ENCODE measurements around the gene PPP2R2C.

Gene PPP2R2C

DNA sequence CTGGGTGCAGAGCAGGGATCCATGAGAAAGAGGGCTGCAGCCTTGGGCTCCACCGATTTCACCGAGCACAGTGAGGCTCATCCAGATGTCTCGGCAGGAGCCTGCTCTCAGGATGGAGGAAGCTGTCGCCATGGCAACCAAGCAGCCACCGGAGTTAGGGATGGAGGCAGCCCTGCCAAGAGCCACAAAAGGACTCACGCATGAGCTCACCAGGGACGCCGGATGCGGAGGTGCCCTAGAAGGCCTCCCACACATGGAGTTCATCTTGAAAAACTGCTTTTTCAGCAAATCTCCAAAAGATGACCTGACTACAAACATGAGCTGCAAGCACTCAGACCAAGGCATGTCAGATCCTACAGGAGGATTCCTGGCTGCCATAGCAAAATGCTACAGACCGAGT lies 112.0 kb downstream of the PPP2R2C start:
- DNase-seq, result no peak

DNA sequence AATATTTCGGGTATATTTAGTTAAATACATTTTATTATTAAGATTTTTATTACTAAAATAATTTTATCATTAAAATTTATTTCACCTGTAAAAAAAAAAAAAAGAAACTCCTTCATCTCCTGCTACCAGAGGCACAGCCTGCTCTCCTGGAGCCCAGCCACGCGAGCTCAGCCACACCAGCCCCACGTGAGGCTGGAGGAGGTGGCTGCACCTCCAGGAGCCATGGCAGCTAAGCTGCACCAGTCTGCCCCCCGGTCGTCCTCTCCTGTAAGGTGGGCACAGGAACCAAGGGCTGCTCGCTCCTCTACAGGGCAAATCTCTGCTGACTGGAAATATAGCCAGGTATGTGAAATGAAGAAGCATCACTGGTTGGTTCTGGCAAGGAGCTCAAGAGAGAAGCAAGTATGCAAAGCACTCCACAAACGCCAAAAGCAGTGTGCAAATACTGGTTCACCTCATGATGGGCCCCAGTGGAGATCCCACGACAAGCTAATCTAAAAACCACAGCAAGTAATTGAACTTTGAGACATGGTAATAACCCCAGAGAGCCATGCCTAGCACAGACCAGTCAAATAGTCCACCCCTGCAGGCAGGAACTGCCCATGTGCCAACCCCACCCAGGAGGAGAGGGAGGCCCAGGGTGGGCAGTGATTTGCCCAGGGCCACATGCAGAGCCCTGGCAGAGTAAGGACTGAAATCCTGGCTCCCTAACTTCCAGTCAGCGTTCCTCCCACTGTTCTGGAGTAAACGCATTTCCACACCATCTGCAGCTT lies 112.7 kb downstream of the PPP2R2C start:
- DNase-seq, result no peak

DNA sequence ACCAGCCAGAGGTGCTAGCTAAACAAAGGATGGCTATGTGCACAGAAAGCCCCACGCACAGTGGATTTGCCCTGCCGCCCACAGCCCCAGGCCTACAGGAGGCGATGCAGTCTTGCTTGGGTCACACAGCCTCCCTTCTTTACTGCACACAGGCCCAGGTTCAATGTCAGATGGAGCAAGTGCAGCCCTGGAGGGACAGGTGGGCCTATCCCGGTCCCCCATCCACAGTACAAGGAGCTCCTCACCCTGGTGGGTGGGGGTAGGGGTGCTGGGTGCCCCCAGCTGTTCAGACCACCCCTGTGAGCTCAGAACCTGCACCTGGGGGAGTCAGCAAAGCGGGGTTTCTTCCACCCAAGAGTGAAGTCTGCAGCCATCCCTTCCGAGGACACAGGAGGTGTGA lies 114.9 kb downstream of the PPP2R2C start:
- DNase-seq, result no peak

DNA sequence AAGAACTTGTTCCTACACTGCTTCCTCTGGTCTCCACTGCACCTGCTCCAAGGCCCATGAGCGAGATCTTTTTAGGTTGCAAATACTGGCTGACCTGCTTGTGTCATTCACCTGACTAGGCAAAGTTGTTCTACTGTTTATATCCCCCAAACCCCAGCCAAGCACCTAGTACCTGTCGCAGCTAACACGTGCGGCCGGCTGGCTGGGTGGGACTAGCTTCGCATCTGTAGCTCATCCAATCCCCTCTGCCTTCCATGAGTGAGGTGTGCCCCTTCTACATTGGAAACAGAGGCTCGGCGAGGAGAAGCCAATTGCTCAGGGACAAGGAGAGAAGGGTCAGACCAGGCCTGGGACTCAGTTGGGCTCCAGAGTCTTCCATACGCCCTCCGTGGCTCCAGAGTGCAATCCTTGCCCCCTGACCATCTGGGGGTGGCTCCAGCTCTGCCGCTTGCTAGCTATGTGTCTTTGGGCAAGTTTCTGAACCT lies 116.3 kb downstream of the PPP2R2C start:
- no peak for DNase-seq

DNA sequence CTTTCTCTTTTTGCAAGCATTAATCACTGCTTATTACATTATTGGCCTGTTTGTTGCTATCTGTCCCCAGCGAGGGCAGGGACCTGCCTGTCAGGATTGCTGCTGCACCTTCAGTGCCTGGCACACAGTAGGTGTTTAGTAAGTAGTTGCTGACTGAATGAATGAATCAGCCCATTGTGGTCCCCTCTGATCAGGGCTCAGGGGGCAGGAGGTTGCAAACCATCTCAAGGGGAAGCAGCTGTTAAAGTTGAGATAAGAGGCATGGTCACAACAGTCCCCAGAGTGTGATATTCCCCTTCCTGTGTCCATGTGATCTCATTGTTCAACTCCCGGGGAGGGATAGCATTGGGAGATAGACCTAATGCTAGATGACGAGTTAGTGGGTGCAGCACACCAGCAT lies 117.4 kb downstream of the PPP2R2C start:
- DNase-seq, result no peak

DNA sequence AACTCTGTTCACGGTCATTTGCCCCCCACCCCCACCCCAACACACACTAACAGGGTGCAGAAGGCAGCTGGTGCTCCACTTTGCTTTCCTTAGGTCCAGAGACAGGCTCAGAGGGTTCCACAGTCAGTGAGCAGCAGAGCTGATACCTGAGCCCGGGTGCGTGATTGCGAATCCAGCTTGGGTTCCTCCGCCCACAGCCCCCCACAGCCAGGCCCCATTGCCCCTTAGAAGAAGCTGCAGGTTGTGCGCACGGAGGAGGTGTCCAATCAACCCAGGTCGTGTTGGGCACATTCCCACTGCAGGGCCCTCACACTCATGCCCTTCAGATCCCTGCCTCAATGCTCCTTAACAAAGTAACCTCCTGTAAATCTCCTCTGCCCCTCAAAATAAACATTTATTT lies 117.8 kb downstream of the PPP2R2C start:
- DNase-seq, result no peak

DNA sequence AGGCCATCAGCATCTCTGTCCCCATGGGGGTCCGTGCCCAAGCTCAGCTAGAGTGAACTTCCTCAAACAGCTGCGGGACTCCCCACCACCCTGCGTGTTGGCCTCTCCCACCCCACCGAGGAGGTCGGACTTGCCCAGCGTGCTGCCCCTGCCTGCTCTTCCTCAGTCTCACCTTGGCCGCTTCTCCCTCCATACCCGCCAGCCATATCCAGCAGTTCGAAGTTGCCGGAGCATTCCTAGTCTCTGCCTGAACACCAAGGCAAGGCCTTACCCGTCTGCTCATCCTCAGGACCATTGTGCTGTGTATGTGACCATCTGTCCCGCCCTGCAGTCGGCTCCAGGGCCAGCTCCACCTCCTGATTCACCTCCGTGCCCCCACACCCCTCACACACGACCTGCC lies 118.3 kb downstream of the PPP2R2C start:
- no peak for DNase-seq

DNA sequence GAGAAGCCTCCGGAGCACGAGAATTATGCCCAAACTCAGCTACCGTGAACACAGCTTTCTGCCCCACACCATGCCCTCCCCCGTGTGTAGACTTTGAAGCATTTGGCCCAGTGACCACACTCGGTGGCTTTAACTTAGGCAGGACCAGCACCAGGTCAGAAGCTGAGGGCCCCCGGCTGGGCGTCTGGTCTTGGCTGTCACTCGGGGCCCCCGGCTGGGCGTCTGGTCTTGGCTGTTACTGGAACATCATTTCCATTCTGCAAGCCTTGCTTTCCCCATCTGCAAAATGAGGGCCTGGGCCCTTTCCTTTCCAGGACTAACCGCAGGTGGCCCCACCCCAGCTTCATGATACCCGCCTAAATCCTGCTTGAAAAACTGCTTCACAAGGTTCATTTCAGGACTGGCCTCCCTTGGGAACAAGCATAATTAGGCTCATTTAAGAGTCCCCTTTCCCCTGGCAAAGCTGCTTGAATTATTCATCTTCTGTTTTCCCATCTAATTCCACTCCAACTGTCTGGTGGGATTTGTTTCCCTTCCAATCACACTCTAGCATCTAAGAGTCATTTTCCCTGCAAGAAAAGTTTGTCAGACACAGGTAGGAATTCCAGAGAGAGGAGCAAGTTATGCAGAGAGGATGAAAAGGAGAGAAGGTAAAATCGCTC lies 120.3 kb downstream of the PPP2R2C start:
- DNase-seq, result no peak

DNA sequence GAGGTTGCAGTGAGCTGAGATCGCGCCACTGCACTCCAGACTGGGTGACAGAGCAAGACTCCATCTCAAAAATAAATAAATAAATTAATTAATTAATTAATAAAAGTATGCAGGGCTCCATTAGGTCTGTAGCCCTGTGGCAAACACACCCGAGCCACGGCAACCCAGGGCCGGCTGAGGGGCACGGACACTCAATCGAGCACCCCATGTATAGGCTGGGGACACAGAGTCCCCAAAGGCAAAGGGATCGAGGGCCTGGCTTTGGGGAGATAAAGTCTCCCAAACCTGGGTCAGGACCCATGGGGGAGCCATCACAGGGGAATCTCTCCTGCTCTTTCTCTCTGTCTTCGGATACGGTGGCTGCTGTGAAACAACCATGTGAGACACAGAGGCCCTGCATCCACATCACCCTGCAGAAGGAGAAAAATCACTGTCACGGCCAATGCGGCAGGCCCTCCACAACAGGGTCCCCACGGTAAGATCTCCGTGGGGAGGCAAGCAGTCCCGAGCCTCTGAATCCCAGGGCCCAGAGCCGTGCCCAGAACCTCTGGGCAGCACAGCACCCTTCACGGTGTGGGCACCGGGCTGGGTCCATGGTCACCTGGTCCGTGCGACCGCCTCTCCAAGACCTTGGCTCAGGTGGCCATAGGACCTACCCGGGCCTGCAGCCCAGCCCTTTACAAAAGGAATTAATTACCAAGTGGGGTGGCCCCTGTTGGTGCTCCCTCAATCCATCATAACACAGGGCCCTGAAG lies 121.0 kb downstream of the PPP2R2C start:
- no peak for DNase-seq

DNA sequence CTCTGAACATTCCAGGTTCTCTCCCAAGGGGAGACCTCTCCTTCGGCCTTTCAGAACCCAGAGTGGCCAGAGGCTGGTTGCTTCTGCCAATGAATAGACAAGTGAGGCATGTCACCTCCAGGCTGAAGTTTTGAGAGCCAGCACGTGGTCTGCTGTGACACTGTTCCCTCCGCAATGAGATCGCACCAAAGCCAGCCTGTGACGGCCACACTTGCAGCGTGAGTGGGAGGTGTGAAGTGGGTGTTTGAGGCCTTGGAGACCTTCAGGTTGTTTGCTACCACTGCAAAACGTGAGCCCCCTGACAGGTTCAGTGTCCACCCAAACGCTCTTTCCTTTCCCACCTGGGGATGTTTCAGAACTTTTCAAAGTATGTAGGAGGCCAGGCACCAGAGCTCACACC lies 121.8 kb downstream of the PPP2R2C start:
- DNase-seq, result no peak

DNA sequence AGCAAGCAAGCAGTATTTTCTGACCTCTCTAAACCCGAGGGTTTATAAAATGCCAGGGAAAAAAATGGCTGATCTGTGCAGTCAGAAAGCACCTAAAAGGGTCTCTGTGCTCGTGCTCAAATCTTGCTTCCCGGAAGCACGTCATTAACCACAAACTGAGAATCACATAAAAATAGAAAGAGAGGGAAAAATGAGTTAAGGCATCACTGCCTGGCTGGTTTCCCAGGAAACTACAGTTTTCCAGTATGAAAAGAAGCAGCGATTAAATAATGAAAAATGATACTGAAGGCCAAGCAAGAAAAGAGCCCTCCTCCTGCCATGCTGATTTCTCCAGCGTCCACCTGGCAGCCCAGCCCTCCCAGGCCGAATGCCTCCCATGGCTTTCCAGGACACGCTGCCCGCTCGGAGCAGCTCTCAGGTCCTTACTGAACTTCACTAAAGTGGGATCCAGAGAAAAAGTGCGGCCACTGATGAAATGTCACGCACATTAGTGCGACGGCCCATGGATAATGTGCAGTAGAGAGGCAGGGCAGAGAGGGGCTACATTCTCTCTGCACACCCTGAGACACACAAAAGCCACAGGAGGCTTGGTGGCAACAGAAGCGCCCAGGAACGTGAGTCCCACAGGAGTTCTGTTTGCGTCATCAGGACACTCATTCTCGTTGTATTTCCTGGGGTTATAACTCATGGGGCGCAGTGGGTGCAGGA lies 122.4 kb downstream of the PPP2R2C start:
- DNase-seq, result no peak

DNA sequence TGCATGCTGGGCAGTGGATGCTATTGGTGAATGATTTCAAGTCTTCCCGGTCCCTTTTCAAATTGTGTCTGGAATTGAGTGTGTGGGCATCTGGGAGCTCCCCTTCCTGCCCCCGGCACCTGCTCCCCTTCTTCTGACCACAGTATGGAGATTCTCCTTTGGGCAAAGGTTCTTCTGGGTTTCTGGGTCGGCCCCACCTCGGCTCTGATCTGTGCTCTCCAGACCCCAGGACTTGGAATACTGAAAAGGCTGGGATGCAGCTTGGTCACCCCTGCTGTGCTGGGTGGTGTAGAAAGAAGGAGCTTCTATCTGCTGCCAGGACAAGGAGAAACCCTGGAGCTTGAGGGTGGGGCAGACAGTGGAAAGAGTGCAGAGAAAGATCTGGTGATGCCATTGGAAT lies 124.0 kb downstream of the PPP2R2C start:
- no peak for DNase-seq

DNA sequence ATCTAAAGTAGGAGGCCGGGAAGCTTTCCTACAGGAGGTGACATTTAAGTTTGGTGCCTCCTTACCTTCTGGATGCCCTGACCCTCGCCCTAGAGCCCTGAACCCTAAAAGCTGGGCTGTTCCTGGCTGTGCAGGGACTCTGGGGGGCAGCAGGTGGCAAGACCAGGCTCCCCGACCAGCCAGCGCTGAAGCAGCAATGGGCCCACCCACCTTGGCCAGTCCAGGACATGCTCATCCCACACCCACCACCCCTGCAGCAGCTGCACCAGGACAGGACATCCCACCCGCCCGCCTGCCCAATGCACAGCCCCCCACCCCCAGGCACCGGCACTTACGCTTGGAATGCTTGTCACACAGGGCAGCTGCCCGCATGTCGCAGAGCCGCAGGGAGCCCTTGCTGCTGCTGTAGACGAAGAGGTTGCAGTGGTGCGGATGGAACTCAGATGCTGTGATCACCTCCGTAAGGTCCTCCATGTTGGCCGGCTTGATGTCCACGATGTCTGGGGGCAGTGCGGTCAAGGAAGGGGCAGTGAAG lies 124.8 kb downstream of the PPP2R2C start:
- no peak for DNase-seq

DNA sequence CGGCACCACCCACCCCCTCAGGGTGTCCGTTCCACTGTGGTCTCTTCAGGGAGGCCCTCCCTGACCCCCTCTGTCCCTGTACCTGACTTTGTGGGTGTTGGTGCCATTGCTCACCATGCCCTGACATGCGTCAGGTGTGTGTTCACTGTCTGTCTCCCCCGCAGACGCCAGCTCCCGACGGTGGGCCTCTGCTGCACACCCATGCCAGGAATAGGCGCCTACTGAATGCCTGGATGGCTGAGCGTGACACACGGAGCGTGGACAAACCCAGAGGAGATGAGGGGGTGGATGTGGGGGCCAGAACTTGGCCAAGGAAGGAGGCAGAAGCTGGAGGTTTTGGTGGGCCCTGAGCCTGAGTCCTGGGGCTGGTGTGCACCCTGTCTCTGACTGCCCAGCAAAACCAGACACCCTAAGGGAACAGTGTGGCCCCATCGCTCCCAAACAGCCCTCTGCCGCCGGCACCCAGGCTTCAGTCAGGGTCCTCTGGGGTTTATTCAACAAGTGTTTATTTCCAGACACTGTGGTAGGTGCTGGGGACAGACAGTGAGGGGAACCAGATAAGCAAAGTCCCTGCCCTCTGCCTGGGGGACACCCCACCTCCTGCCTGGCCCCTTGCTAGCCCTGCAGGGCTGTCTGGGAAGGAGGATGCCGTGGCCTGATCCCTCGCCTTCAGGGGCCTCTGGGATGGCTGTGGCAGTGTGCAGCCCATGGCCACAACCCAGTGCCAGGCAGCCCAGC lies 125.9 kb downstream of the PPP2R2C start:
- DNase-seq, result no peak

DNA sequence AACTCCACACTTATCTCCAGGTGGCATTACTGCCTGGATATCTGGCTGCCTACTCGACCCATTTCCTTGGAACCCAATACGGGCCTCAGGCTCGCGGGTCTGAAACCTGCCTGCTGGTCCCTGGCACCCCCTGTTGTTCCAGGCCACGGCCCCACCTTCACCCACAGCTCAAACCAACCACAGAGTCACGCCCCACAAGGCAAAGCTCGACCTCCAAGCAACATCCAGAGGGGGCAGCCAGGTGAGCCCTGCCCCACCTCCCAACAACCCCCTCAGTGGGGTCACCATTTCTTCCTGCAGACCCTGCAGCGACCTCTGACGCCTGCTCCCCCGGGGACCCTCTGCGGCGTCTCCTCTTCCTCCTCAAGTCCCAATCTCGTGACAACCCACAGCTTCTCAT lies 126.5 kb downstream of the PPP2R2C start:
- DNase-seq, result no peak

DNA sequence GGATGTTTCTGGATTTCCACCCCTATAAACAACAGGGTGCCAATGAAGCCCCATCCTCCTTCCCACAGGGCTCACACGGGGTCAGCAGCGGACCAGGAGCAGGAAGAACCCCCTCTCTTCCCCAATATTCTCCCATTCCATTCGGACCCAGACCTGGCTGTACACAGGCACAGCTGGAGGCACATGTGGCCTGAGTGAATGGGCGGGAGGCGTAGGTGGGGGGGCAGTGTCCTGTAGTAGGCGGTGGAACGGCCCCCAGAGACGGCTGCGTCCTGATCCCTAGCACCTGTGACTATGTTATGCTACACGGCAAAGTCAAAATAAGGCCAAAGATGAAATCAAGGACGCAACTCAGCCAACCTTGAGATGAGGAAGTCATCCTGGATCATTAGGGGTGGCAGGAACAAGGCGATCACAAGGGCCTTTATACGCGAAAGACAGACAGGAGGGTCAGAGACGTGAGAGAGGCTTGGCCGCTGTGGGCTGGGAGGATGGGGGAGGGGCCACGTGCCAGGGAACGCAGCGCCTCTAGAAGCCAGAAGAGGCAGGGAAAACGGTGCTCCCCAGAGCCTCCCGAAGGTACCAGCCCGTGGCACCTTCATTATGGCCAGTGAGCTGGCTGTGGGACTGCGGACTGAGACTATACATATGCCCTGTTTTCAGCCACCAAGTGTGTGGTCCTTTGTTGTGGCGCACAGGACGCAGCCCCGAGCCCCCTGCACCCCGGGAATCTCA lies 127.2 kb downstream of the PPP2R2C start:
- DNase-seq, result no peak

DNA sequence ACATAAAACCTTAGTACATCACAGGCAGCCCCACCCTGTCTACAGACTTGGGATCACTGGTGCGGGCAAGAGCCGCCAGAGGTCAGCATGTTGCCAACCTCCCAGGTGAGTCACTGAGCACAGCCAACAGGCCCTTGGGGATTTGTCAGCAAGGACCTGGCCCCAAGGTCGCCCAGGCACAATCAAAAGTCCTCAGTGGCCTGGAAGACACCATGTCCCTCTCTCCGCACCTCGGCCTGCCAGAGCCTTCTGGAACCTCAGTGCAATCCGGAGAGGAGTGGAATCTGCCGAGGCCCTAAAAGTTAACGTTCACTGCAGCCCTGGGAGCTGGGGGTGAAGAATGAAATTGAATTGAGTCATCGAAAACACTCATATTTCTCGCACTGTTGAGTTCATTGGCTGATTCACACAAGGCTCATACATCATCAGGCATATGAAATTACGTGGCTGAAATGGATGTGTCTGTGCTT lies 128.4 kb downstream of the PPP2R2C start:
- no peak for DNase-seq

DNA sequence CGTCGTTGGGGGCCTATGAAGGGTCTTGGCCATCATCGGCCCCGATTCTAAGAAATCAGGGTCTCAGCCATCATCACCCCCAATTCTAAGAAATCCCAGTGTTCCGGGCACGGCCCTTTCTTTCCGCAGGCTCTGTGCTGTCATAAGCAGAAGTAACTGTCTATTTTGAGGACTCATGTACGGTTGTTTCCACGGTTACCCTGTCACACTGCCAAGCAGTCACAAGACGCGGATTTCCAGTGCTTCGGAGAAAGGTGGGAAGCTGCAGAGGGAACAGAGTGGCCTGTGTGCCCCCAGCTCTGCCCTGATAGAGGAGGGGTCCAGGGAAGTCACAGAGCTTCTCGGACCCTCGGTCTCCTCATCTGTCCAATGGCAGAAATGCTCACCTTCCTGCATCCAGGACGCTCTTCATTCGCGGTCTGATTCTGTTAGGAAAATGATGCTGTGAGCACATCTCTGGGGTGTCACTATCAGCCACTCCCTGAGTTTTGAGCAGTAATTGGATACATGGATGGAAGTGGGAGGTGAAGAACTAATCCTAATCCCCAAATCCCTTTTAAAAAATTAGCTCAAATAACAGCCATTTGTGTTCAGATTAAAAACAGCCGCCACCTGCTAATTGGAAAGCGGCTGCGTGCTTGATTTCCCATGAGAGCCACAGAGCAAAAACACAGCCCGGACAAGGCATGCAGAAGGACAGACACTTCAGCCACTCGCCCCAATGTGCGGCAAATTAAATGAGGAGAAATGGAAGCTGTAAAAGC lies 129.7 kb downstream of the PPP2R2C start:
- no peak for DNase-seq

DNA sequence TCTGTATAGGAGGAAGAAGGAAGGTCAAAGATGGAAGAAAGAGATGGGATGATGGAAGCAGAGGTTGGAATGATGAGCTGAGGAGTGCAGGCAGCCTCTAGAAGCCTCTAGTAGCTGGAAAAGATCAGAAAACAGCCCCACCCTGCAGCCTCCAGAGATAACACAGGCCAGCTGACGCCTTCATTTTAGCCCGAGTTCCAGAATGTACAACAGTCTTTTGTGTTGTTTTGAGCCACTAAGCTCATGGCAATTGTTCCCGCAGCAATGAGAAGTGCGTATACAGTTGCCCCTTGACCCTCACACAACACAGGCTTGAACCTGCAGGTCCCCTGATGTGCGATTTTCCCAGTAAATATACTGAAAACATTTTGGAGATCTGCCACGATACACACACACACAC lies 130.7 kb downstream of the PPP2R2C start:
- no peak for DNase-seq

DNA sequence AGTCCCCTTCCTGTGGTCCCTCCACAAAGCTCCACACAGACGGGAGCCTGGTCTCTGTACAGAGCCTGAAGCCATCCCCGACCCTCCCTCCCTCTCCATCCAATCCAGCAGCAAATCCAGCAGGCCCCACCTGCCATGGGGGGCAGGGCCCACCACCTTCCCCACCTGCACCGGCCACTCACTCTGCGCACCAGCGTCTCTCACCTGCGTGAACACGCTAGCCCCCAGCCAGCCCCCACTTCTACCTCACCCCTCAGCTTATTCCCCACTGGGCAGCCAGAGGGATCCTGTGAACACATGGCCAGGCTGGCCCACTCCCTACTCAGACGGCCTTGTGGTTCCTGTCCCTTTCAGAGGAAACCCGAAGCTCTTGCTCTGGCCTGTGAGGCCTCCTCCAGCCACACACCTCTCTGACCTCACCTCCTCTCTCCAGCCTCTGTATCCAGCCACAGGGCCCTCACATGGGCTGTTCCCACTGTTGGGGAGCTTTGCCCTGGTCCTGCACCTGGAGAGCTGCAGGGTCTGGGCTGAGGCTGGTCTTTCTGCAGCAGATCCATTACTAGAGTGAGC lies 131.9 kb downstream of the PPP2R2C start:
- no peak for DNase-seq

Data from inflammatory macrophage treated with lipopolysaccharide for 4 hours (primary cell).